Dendritic cell treated with granulocyte-macrophage colony-stimulating factor and Interleukin-4, amounts not matched to agents 40 ng/mL and 50 ng/mL, for 4 days (primary cell): ENCODE data around the gene CALN1.

Source experiments
- H3K27ac Mint-ChIP-seq: one replicate; pipeline ENCODE4 v1.8.0; 2022; ENCODE audit warnings: mild to moderate bottlenecking, mixed read lengths
- H3K27me3 Mint-ChIP-seq: one replicate; pipeline ENCODE4 v1.8.0; 2022; ENCODE audit warnings: mild to moderate bottlenecking, mixed read lengths
- H3K36me3 Mint-ChIP-seq: one replicate; pipeline ENCODE4 v1.8.0; 2022; ENCODE audit warnings: low read depth, mixed read lengths
- H3K4me1 Mint-ChIP-seq: one replicate; pipeline ENCODE4 v1.8.0; 2022; ENCODE audit warnings: low read depth, mixed read lengths
- H3K4me3 Mint-ChIP-seq: one replicate; pipeline ENCODE4 v1.8.0; 2022; ENCODE audit warnings: mild to moderate bottlenecking, moderate library complexity, mixed read lengths
- H3K9me3 Mint-ChIP-seq: one replicate; pipeline ENCODE4 v1.8.0; 2022; ENCODE audit warnings: mixed read lengths
- intact Hi-C: fragments of 100-400 bp; cut with micrococcal nuclease; formaldehyde crosslinking; loops from one replicate; pipeline ENCODE4 v1.15.0; 2022

CALN1 gene

DNA sequence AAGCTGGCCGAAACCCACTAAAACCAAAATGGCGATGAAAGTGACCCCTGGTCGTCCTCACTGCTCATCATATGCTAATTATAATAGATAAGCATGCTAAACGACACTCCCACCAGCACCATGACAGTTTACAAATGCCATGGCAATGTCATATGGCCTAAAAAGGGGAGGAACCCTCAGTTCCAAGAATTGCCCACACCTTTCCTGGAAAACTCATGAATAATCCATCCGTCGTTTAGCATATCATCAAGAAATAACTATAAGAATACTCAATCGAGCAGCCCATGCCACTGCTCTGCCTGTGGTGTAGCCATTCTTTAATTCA is 422.0 kb downstream of the CALN1 start:
- H3K27ac Mint-ChIP-seq, result no peak overlapping the region
- H3K36me3 Mint-ChIP-seq, result no peaks in the 10 kb centered on the region
- intact Hi-C loops, result no loop called here
- peaks cover 4% of the 10 kb centered on the region for H3K4me1 Mint-ChIP-seq
- no peaks in the 10 kb centered on the region for H3K9me3 Mint-ChIP-seq
- H3K4me3 Mint-ChIP-seq, result no peak overlapping the region
- peaks cover 5% of the 10 kb centered on the region for H3K27me3 Mint-ChIP-seq

- intact Hi-C loops, result no loop called here
- H3K4me1 Mint-ChIP-seq, result peaks cover 4% of the 10 kb centered on the region
- H3K4me3 Mint-ChIP-seq, result no peak overlapping the region
- H3K36me3 Mint-ChIP-seq, result no peaks in the 10 kb centered on the region
- H3K27me3 Mint-ChIP-seq, result peaks cover 5% of the 10 kb centered on the region
- H3K9me3 Mint-ChIP-seq, result no peaks in the 10 kb centered on the region
- H3K27ac Mint-ChIP-seq, result no peak overlapping the region
Observed at GRCh38 chr7:71988201-71988600, 423.9 kb downstream of the CALN1 start.

- Mint-ChIP-seq H3K27ac (no peak overlapping the region), H3K27me3 (peaks cover 5% of the 10 kb centered on the region), H3K4me3 (no peak overlapping the region), H3K9me3 (no peaks in the 10 kb centered on the region), H3K4me1 (peaks cover 4% of the 10 kb centered on the region), H3K36me3 (no peaks in the 10 kb centered on the region)
- intact Hi-C loops, result no loop called here
Observed at GRCh38 chr7:71987200-71987767, 424.9 kb downstream of the CALN1 start.

- no peaks in the 10 kb centered on the region for H3K9me3 Mint-ChIP-seq
- peaks cover 5% of the 10 kb centered on the region for H3K27me3 Mint-ChIP-seq
- intact Hi-C loops, result no loop called here
- no peak overlapping the region for H3K27ac Mint-ChIP-seq
- H3K4me1 Mint-ChIP-seq, result peaks cover 4% of the 10 kb centered on the region
- H3K36me3 Mint-ChIP-seq, result no peaks in the 10 kb centered on the region
- H3K4me3 Mint-ChIP-seq, result no peak overlapping the region
Observed at GRCh38 chr7:71984348-71984747, 427.8 kb downstream of the CALN1 start.

- Mint-ChIP-seq H3K36me3 (no peaks in the 10 kb centered on the region), H3K4me3 (no peak overlapping the region), H3K27me3 (peaks cover 5% of the 10 kb centered on the region), H3K4me1 (peaks cover 4% of the 10 kb centered on the region), H3K9me3 (no peaks in the 10 kb centered on the region), H3K27ac (no peak overlapping the region)
- intact Hi-C loops, result no loop called here
Observed at GRCh38 chr7:71982851-71983250, 429.3 kb downstream of the CALN1 start.

- H3K4me1 Mint-ChIP-seq, result no peaks in the 10 kb centered on the region
- no peaks in the 10 kb centered on the region for H3K27me3 Mint-ChIP-seq
- no peaks in the 10 kb centered on the region for H3K36me3 Mint-ChIP-seq
- no peak overlapping the region for H3K27ac Mint-ChIP-seq
- no peak overlapping the region for H3K4me3 Mint-ChIP-seq
- no peaks in the 10 kb centered on the region for H3K9me3 Mint-ChIP-seq
- intact Hi-C loops, result no loop called here
Observed at GRCh38 chr7:71976645-71977044, 435.5 kb downstream of the CALN1 start.

DNA sequence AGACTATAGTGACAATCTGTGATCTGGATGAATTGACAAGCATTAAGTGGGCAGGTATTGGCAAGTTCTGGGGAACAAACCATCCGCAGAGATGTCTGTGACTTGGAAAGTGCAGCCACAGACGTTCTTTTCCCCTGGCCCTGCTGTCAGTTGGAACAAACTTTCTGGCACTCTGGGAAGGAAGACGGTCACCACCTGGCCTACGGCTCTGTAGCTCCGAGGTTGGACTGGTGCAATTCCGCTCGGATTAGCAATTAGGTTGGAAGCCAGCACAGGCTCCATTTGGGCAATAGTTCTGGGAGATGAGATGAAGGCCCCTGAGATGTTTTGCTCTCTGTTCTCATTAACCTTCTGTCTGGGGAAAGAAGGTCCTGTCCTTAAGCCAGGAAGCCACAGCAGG is 437.5 kb downstream of the CALN1 start:
- Mint-ChIP-seq H3K9me3 (no peaks in the 10 kb centered on the region), H3K27me3 (no peaks in the 10 kb centered on the region), H3K4me1 (no peaks in the 10 kb centered on the region), H3K4me3 (no peak overlapping the region), H3K36me3 (no peaks in the 10 kb centered on the region), H3K27ac (no peak overlapping the region)
- intact Hi-C loops, result no loop called here

DNA sequence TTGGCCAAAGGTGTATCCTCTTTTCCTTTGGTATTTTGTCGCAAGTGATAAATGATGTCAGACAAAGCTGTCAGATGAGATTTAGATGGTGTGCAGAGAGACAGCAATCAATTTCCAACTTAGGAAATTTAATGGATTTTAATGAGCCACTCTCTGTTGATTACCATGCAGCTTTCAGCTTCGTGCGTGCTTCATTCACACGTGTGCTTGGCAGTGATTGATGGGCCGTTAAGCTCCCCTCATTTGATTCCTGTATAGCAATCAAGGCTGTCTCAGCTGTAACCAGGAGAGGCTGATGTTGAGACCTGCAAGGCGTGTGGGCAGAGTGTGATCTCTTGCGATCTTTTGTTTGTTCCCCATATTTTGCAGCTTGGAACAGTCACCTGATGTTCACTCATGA is 439.6 kb downstream of the CALN1 start:
- intact Hi-C loops, result loop anchor here (2.0 kb wide), 1 partner anchor 20 kb away; no protein-coding TSS in a partner anchor
- Mint-ChIP-seq H3K27me3 (no peaks in the 10 kb centered on the region), H3K36me3 (no peaks in the 10 kb centered on the region), H3K4me1 (no peaks in the 10 kb centered on the region), H3K27ac (no peak overlapping the region), H3K4me3 (no peak overlapping the region), H3K9me3 (no peaks in the 10 kb centered on the region)

- intact Hi-C loops, result no loop called here
- Mint-ChIP-seq H3K27ac (no peak overlapping the region), H3K36me3 (no peaks in the 10 kb centered on the region), H3K4me3 (no peak overlapping the region), H3K9me3 (no peaks in the 10 kb centered on the region), H3K4me1 (no peaks in the 10 kb centered on the region), H3K27me3 (no peaks in the 10 kb centered on the region)
Observed at GRCh38 chr7:71970725-71971124, 441.4 kb downstream of the CALN1 start.

GRCh38 chr7:71962636-71963035 is 449.5 kb downstream of the CALN1 start:
- H3K27me3 Mint-ChIP-seq, result no peaks in the 10 kb centered on the region
- no peaks in the 10 kb centered on the region for H3K4me1 Mint-ChIP-seq
- intact Hi-C loops, result no loop called here
- H3K9me3 Mint-ChIP-seq, result no peaks in the 10 kb centered on the region
- no peak overlapping the region for H3K4me3 Mint-ChIP-seq
- H3K27ac Mint-ChIP-seq, result no peak overlapping the region
- H3K36me3 Mint-ChIP-seq, result no peaks in the 10 kb centered on the region

- H3K9me3 Mint-ChIP-seq, result no peaks in the 10 kb centered on the region
- intact Hi-C loops, result no loop called here
- no peak overlapping the region for H3K27ac Mint-ChIP-seq
- H3K4me1 Mint-ChIP-seq, result no peaks in the 10 kb centered on the region
- no peaks in the 10 kb centered on the region for H3K36me3 Mint-ChIP-seq
- no peak overlapping the region for H3K4me3 Mint-ChIP-seq
- H3K27me3 Mint-ChIP-seq, result no peaks in the 10 kb centered on the region
Observed at GRCh38 chr7:71961283-71961682, 450.9 kb downstream of the CALN1 start.

GRCh38 chr7:71942115-71942514 is 470.0 kb downstream of the CALN1 start:
- Mint-ChIP-seq H3K4me3 (no peak overlapping the region), H3K36me3 (no peaks in the 10 kb centered on the region), H3K27me3 (no peaks in the 10 kb centered on the region), H3K9me3 (no peaks in the 10 kb centered on the region), H3K4me1 (no peaks in the 10 kb centered on the region), H3K27ac (no peak overlapping the region)
- intact Hi-C loops, result no loop called here

- Mint-ChIP-seq H3K36me3 (no peaks in the 10 kb centered on the region), H3K27ac (no peak overlapping the region), H3K4me1 (no peaks in the 10 kb centered on the region), H3K9me3 (peaks cover 35% of the 10 kb centered on the region), H3K4me3 (no peak overlapping the region), H3K27me3 (no peaks in the 10 kb centered on the region)
- intact Hi-C loops, result no loop called here
Observed at GRCh38 chr7:71937840-71938371, 474.2 kb downstream of the CALN1 start.

- H3K36me3 Mint-ChIP-seq, result no peaks in the 10 kb centered on the region
- peaks cover 46% of the 10 kb centered on the region for H3K9me3 Mint-ChIP-seq
- H3K27ac Mint-ChIP-seq, result no peak overlapping the region
- H3K4me3 Mint-ChIP-seq, result no peak overlapping the region
- intact Hi-C loops, result no loop called here
- H3K27me3 Mint-ChIP-seq, result no peaks in the 10 kb centered on the region
- no peaks in the 10 kb centered on the region for H3K4me1 Mint-ChIP-seq
Observed at GRCh38 chr7:71935674-71936073, 476.5 kb downstream of the CALN1 start.

- Mint-ChIP-seq H3K4me3 (no peak overlapping the region), H3K27me3 (no peaks in the 10 kb centered on the region), H3K9me3 (peaks cover 54% of the 10 kb centered on the region), H3K36me3 (no peaks in the 10 kb centered on the region), H3K4me1 (no peaks in the 10 kb centered on the region), H3K27ac (no peak overlapping the region)
- intact Hi-C loops, result no loop called here
Observed at GRCh38 chr7:71933426-71933825, 478.7 kb downstream of the CALN1 start.
